Gastrocnemius medialis (tissue), 4 donors: ENCODE measurements around the gene CATSPER1. TPM values are rescaled to one million over a fixed set of nuclear protein-coding genes. Genes with fewer than 3 reads are reported as not detected.

Experiments
- ATAC-seq, 2 donors: fragments of 150-250 bp; one replicate each; pipeline ENCODE4 v1.9.1; 2016
- DNase-seq, 2 donors: peaks; one replicate each; pipeline ENCODE4 v3.0.0-alpha.2; 2019
- H3K27ac ChIP-seq, 4 donors: fragments of 200-600 bp; sonication (generic); 1 replicate in 1 of 4; 2 replicates in 3 of 4; pipeline ENCODE4 v1.5.1; 2016 to 2018; ENCODE audit warnings: mild to moderate bottlenecking in 2 of 4, moderate library complexity in 1 of 4
- H3K27me3 ChIP-seq, 3 donors: fragments of 200-600 bp; sonication (generic) in 2 of 3; 1 replicate in 1 of 3; 2 replicates in 2 of 3; pipeline versions ENCODE4 v1.5.1 to v1.6.0; 2016 to 2019; ENCODE audit warnings: mild to moderate bottlenecking in 1 of 3, moderate library complexity in 1 of 3
- H3K36me3 ChIP-seq, 2 donors: fragments of 200-600 bp; sonication (generic) in 1 of 2; one replicate each; pipeline ENCODE4 v1.5.1; 2017 to 2018
- H3K4me1 ChIP-seq, 2 donors: fragments of 200-600 bp; sonication (generic) in 1 of 2; one replicate each; pipeline ENCODE4 v1.5.1; 2016 to 2017; ENCODE audit warnings: mild to moderate bottlenecking in 2 of 2
- H3K4me3 ChIP-seq, 4 donors: fragments of 200-600 bp; sonication (generic) in 3 of 4; 1 replicate in 1 of 4; 2 replicates in 3 of 4; pipeline ENCODE4 v1.5.1; 2016 to 2019; ENCODE audit warnings: mild to moderate bottlenecking in 2 of 4
- H3K9me3 ChIP-seq, 3 donors: fragments of 200-600 bp; sonication (generic) in 2 of 3; 1 replicate in 1 of 3; 2 replicates in 2 of 3; pipeline ENCODE4 v1.5.1; 2016 to 2019
- CTCF ChIP-seq, 5 experiments: fragments of 450-650 bp in 3 of 5; fragments of 200-600 bp in 2 of 5; sonication (generic) in 2 of 5; IDR thresholded peaks in 4 of 5; conservative IDR thresholded peaks in 1 of 5; 1 replicate in 4 of 5; 2 replicates in 1 of 5; pipeline ENCODE4 v1.5.1; 2016 to 2019; ENCODE audit warnings: antibody characterized with exemption in 5 of 5, mild to moderate bottlenecking in 3 of 5, moderate library complexity in 3 of 5
- POLR2A ChIP-seq, 2 donors: fragments of 450-650 bp; IDR thresholded peaks; one replicate each; pipeline ENCODE4 v1.6.1; 2017; ENCODE audit warnings: antibody characterized with exemption in 2 of 2, mild to moderate bottlenecking in 2 of 2, moderate library complexity in 2 of 2
- in situ Hi-C, 4 donors: fragments of 200-750 bp; cut with MboI; loops; one replicate each; pipeline versions ENCODE4 v1.15.0 to v1.8.0; 2017; ENCODE audit warnings: low sequenced_read_pairs in 4 of 4
- intact Hi-C: fragments of 100-400 bp; cut with DNase I; formaldehyde crosslinking; loops from one replicate; pipeline ENCODE4 v1.15.1; 2023; ENCODE audit warnings: low total_unique reads
- total RNA-seq, 4 donors: library from RNA; depleted of rRNA; stranded (reverse); fragments of >200 nt; gene quantifications; one replicate each; pipeline versions ENCODE4 v1.1.0 to v1.2.3, GENCODE V29; 2016

CATSPER1 gene
- total RNA-seq, 4 donors from 2014 or later = not detected

GRCh38 chr11:66063900-66064299 lies 37.6 kb upstream of the CATSPER1 start:
- Histone ChIP-seq H3K27ac (no peak overlapping the region), H3K4me3 (no peak overlapping the region)
- no peak for TF ChIP-seq POLR2A (IDR thresholded peaks at IDR 0.05)
- TF ChIP-seq CTCF (IDR thresholded peaks at IDR 0.05 in 4 of 5, conservative IDR thresholded peaks at IDR 0.05 in 1 of 5) = no peak

GRCh38 chr11:66062408-66062807 lies 36.1 kb upstream of the CATSPER1 start:
- ATAC-seq (no peak), DNase-seq (no peak)
- Histone ChIP-seq H3K4me3 (no peak overlapping the region), H3K9me3 (no peaks in the 10 kb centered on the region), H3K4me1 (no peaks in the 10 kb centered on the region), H3K36me3 (peaks cover 3 to 94% of the 10 kb centered on the region in 2 donors), H3K27me3 (no peaks in the 10 kb centered on the region), H3K27ac (peak overlapping the region in 1 of 4 donors; percentile 7)
- intact Hi-C loops (no loop called here), in situ Hi-C loops (no loop called here)
- TF ChIP-seq POLR2A (IDR thresholded peaks at IDR 0.05) (no peak), CTCF (IDR thresholded peaks at IDR 0.05 in 4 of 5, conservative IDR thresholded peaks at IDR 0.05 in 1 of 5) (no peak)

More at GRCh38 chr11:66063900-66064299, 37.6 kb upstream of the CATSPER1 start:
- DNase-seq (no peak), ATAC-seq (no peak)
- Histone ChIP-seq H3K36me3 (peaks cover 3 to 86% of the 10 kb centered on the region in 2 donors), H3K27me3 (no peaks in the 10 kb centered on the region), H3K9me3 (no peaks in the 10 kb centered on the region), H3K4me1 (peaks cover 7 to 8% of the 10 kb centered on the region in 2 donors)
- intact Hi-C loops = no loop called here
- in situ Hi-C loops = no loop called here

- DNase-seq (no peak), ATAC-seq (no peak)
- in situ Hi-C loops = no loop called here
Measured at GRCh38 chr11:66061268-66061667, 35.0 kb upstream of the CATSPER1 start.

GRCh38 chr11:66059966-66060680 lies 33.8 kb upstream of the CATSPER1 start:
- Histone ChIP-seq H3K9me3 (no peaks in the 10 kb centered on the region), H3K27me3 (no peaks in the 10 kb centered on the region), H3K4me3 (no peak overlapping the region), H3K4me1 (no peaks in the 10 kb centered on the region), H3K27ac (no peak overlapping the region), H3K36me3 (peaks cover 3 to 96% of the 10 kb centered on the region in 2 donors)
- in situ Hi-C loops (no loop called here), intact Hi-C loops (loop anchor here (10.0 kb wide), 1 partner anchor 1365 kb away; the partner anchor contains the start of gene RPS6KB2)
- TF ChIP-seq CTCF (IDR thresholded peaks at IDR 0.05 in 4 of 5, conservative IDR thresholded peaks at IDR 0.05 in 1 of 5) = no peak
- no peak for TF ChIP-seq POLR2A (IDR thresholded peaks at IDR 0.05)
- DNase-seq (no peak), ATAC-seq (no peak)

More at GRCh38 chr11:66061268-66061667, 35.0 kb upstream of the CATSPER1 start:
- no peak overlapping the region for H3K4me3 ChIP-seq
- no peaks in the 10 kb centered on the region for H3K4me1 ChIP-seq
- H3K27me3 ChIP-seq = no peaks in the 10 kb centered on the region
- H3K9me3 ChIP-seq = no peaks in the 10 kb centered on the region
- TF ChIP-seq POLR2A (IDR thresholded peaks at IDR 0.05) = no peak
- no peak for TF ChIP-seq CTCF (IDR thresholded peaks at IDR 0.05 in 4 of 5, conservative IDR thresholded peaks at IDR 0.05 in 1 of 5)
- H3K36me3 ChIP-seq = peaks cover 3 to 94% of the 10 kb centered on the region in 2 donors
- intact Hi-C loops = no loop called here
- H3K27ac ChIP-seq = no peak overlapping the region
